Measurements from ENCODE around the gene XRCC4.

The XRCC4 gene

GRCh38 chr5:83220331-83220730 is 143.0 kb downstream of the XRCC4 start:
- no peak overlapping the region for H3K27ac ChIP-seq (ENCODE audit: low read depth, low read length)

DNA sequence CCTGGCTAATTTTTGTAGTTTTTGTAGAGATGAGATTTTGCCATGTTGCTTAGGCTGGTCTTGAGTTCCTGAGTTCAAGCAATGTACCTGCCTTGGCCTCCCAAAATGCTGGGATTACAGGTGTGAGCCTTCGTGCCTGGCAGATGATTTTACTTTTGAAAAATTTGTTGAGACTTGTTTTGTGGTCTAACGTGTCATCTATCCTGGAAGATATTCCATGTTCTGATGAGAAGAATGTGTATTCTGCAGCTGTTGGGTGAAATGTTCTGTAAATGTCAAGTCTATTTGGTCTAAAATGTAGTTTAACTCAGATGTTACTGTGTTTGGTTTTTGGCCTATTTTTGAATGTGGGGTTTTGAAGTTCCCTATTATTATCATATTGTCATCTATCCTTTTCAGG is 145.6 kb downstream of the XRCC4 start:
- H3K36me3 ChIP-seq (ENCODE audit: control insufficient read depth, insufficient read depth, low read length): no peaks in the 10 kb centered on the region
- H3K27ac ChIP-seq (ENCODE audit: low read depth, low read length): no peak overlapping the region
- H3K9me3 ChIP-seq (ENCODE audit: control insufficient read depth, insufficient read depth, low read length): no peaks in the 10 kb centered on the region
- H3K9ac ChIP-seq (ENCODE audit: low read depth, low read length): no peak overlapping the region
- peaks cover 19% of the 10 kb centered on the region for H3K4me1 ChIP-seq (ENCODE audit: control insufficient read depth, insufficient read depth, low read length)
- H3K27me3 ChIP-seq (ENCODE audit: control insufficient read depth, insufficient read depth, low read length): no peaks in the 10 kb centered on the region
- no peak overlapping the region for H3K4me3 ChIP-seq (ENCODE audit: low read depth, low read length)

More at GRCh38 chr5:83220331-83220730, 143.0 kb downstream of the XRCC4 start:
- Histone ChIP-seq H3K9me3 (ENCODE audit: control insufficient read depth, insufficient read depth, low read length) (no peaks in the 10 kb centered on the region), H3K36me3 (ENCODE audit: control insufficient read depth, insufficient read depth, low read length) (no peaks in the 10 kb centered on the region), H3K4me3 (ENCODE audit: low read depth, low read length) (no peak overlapping the region), H3K27me3 (ENCODE audit: control insufficient read depth, insufficient read depth, low read length) (no peaks in the 10 kb centered on the region), H3K4me1 (ENCODE audit: control insufficient read depth, insufficient read depth, low read length) (peaks cover 19% of the 10 kb centered on the region; the same call in 1 of the 2 replicates), H3K9ac (ENCODE audit: low read depth, low read length) (no peak overlapping the region)

DNA sequence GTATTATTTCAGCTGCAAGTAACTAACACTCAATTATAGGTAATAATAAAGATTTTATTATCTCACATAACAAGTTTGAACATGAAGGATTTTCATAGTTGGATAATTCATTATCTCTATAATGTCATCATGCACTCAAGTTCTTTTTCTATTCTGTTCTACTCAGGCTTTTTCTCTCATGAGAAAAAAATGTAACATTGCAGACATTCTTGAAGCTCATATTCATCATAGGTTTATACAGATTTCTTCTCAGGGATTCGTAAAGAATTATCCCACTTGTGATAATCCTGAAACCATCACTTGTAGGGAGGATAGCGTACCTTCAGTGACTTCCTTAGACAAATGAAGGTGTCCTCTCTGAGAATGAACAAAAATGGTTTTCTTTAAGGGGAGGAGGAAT is 150.3 kb downstream of the XRCC4 start:
- Histone ChIP-seq H3K36me3 (ENCODE audit: control insufficient read depth, insufficient read depth, low read length) (no peaks in the 10 kb centered on the region), H3K27ac (ENCODE audit: low read depth, low read length) (no peak overlapping the region), H3K9ac (ENCODE audit: low read depth, low read length) (no peak overlapping the region), H3K4me1 (ENCODE audit: control insufficient read depth, insufficient read depth, low read length) (peaks cover 16% of the 10 kb centered on the region), H3K27me3 (ENCODE audit: control insufficient read depth, insufficient read depth, low read length) (no peaks in the 10 kb centered on the region), H3K4me3 (ENCODE audit: low read depth, low read length) (no peak overlapping the region), H3K9me3 (ENCODE audit: control insufficient read depth, insufficient read depth, low read length) (no peaks in the 10 kb centered on the region)

- Histone ChIP-seq H3K27me3 (ENCODE audit: control insufficient read depth, insufficient read depth, low read length) (no peaks in the 10 kb centered on the region), H3K27ac (ENCODE audit: low read depth, low read length) (no peak overlapping the region), H3K9ac (ENCODE audit: low read depth, low read length) (no peak overlapping the region), H3K4me1 (ENCODE audit: control insufficient read depth, insufficient read depth, low read length) (peaks cover 6% of the 10 kb centered on the region; the same call in 1 of the 2 replicates), H3K36me3 (ENCODE audit: control insufficient read depth, insufficient read depth, low read length) (no peaks in the 10 kb centered on the region), H3K4me3 (ENCODE audit: low read depth, low read length) (no peak overlapping the region), H3K9me3 (ENCODE audit: control insufficient read depth, insufficient read depth, low read length) (no peaks in the 10 kb centered on the region)
These were observed 153.2 kb downstream of the XRCC4 start for GRCh38 chr5:83230511-83230910.

DNA sequence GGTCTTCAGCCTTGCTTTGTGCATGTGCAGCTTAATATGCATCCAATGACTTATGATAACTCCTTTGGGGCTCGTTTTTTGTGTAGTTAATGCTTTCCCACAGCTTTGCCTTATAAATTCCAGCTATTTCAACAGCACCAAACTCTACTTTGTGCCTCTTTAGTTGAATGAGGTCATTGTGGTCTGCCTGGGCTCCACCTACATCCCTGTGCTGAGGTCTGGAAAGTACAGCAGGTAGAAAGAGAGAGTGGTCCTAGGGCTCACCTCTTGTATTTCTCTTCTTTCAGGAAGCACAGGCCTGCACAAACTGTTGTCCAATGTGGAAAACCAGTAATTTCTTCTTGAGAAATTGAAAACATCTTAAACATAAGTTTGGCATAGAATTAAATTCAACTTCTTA is 167.2 kb downstream of the XRCC4 start:
- no peaks in the 10 kb centered on the region for H3K9me3 ChIP-seq (ENCODE audit: control insufficient read depth, insufficient read depth, low read length)
- no peaks in the 10 kb centered on the region for H3K4me1 ChIP-seq (ENCODE audit: control insufficient read depth, insufficient read depth, low read length)
- no peak overlapping the region for H3K9ac ChIP-seq (ENCODE audit: low read depth, low read length)
- H3K36me3 ChIP-seq (ENCODE audit: control insufficient read depth, insufficient read depth, low read length): no peaks in the 10 kb centered on the region
- no peak overlapping the region for H3K27ac ChIP-seq (ENCODE audit: low read depth, low read length)
- no peaks in the 10 kb centered on the region for H3K27me3 ChIP-seq (ENCODE audit: control insufficient read depth, insufficient read depth, low read length)
- no peak overlapping the region for H3K4me3 ChIP-seq (ENCODE audit: low read depth, low read length)

DNA sequence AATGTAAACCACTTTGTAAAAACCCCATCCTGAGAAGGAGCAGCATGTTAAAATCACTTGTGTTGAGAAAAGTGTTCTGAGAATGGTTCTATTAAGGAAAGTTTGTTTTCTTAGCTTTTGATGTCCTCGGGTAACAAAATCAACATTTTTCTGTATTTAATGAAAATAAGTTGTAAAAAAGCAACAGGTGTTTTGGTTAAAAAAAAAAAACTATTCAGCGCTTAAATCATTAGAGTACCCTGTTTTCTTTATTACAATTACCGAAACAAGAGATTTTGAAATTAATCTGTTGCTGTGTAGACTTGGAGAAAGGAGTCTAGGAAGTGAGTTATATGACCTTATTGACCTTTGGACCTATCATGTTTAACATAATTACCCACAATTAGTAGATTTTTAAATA is 167.7 kb downstream of the XRCC4 start:
- Histone ChIP-seq H3K27ac (ENCODE audit: low read depth, low read length) (no peak overlapping the region), H3K36me3 (ENCODE audit: control insufficient read depth, insufficient read depth, low read length) (no peaks in the 10 kb centered on the region), H3K9ac (ENCODE audit: low read depth, low read length) (no peak overlapping the region), H3K9me3 (ENCODE audit: control insufficient read depth, insufficient read depth, low read length) (no peaks in the 10 kb centered on the region), H3K4me3 (ENCODE audit: low read depth, low read length) (no peak overlapping the region), H3K27me3 (ENCODE audit: control insufficient read depth, insufficient read depth, low read length) (no peaks in the 10 kb centered on the region), H3K4me1 (ENCODE audit: control insufficient read depth, insufficient read depth, low read length) (no peaks in the 10 kb centered on the region)

DNA sequence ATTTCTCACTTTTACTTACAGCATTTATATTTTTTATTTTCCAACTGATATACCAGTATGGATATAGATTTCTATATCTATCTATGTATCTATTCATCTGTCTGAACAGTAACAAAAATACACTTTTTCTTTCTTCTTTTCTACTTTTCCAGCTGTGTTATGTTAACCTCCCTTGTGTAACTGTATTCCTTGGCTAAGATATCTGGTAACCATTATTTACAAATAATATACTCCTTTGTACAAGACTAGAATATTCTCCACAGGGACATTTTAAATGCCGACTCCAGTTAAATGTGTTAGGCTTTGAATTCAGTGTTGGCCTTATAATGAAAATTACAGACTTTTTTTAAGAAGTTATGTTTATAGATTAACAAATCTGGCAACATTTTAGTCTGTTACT is 168.7 kb downstream of the XRCC4 start:
- H3K27me3 ChIP-seq (ENCODE audit: control insufficient read depth, insufficient read depth, low read length): no peaks in the 10 kb centered on the region
- no peak overlapping the region for H3K9ac ChIP-seq (ENCODE audit: low read depth, low read length)
- H3K9me3 ChIP-seq (ENCODE audit: control insufficient read depth, insufficient read depth, low read length): no peaks in the 10 kb centered on the region
- H3K27ac ChIP-seq (ENCODE audit: low read depth, low read length): no peak overlapping the region
- no peaks in the 10 kb centered on the region for H3K4me1 ChIP-seq (ENCODE audit: control insufficient read depth, insufficient read depth, low read length)
- no peaks in the 10 kb centered on the region for H3K36me3 ChIP-seq (ENCODE audit: control insufficient read depth, insufficient read depth, low read length)
- H3K4me3 ChIP-seq (ENCODE audit: low read depth, low read length): no peak overlapping the region

- Histone ChIP-seq H3K4me1 (ENCODE audit: control insufficient read depth, insufficient read depth, low read length) (no peaks in the 10 kb centered on the region), H3K27me3 (ENCODE audit: control insufficient read depth, insufficient read depth, low read length) (no peaks in the 10 kb centered on the region), H3K36me3 (ENCODE audit: control insufficient read depth, insufficient read depth, low read length) (no peaks in the 10 kb centered on the region)
These were observed 171.8 kb downstream of the XRCC4 start for GRCh38 chr5:83249156-83249555.

GRCh38 chr5:83251849-83252248 is 174.5 kb downstream of the XRCC4 start:
- Histone ChIP-seq H3K27ac (ENCODE audit: low read depth, low read length) (no peak overlapping the region), H3K4me3 (ENCODE audit: low read depth, low read length) (no peak overlapping the region), H3K36me3 (ENCODE audit: control insufficient read depth, insufficient read depth, low read length) (no peaks in the 10 kb centered on the region), H3K9ac (ENCODE audit: low read depth, low read length) (no peak overlapping the region), H3K27me3 (ENCODE audit: control insufficient read depth, insufficient read depth, low read length) (no peaks in the 10 kb centered on the region), H3K9me3 (ENCODE audit: control insufficient read depth, insufficient read depth, low read length) (no peaks in the 10 kb centered on the region), H3K4me1 (ENCODE audit: control insufficient read depth, insufficient read depth, low read length) (peaks cover 3% of the 10 kb centered on the region; the same call in 1 of the 2 replicates)

More at GRCh38 chr5:83249156-83249555, 171.8 kb downstream of the XRCC4 start:
- H3K27ac ChIP-seq (ENCODE audit: low read depth, low read length): no peak overlapping the region
- no peak overlapping the region for H3K9ac ChIP-seq (ENCODE audit: low read depth, low read length)
- no peak overlapping the region for H3K4me3 ChIP-seq (ENCODE audit: low read depth, low read length)
- H3K9me3 ChIP-seq (ENCODE audit: control insufficient read depth, insufficient read depth, low read length): no peaks in the 10 kb centered on the region

- peaks cover 3% of the 10 kb centered on the region; the same call in 1 of the 2 replicates for H3K4me1 ChIP-seq (ENCODE audit: control insufficient read depth, insufficient read depth, low read length)
- no peaks in the 10 kb centered on the region for H3K27me3 ChIP-seq (ENCODE audit: control insufficient read depth, insufficient read depth, low read length)
- H3K9me3 ChIP-seq (ENCODE audit: control insufficient read depth, insufficient read depth, low read length): no peaks in the 10 kb centered on the region
- H3K27ac ChIP-seq (ENCODE audit: low read depth, low read length): no peak overlapping the region
- H3K36me3 ChIP-seq (ENCODE audit: control insufficient read depth, insufficient read depth, low read length): no peaks in the 10 kb centered on the region
- no peak overlapping the region for H3K4me3 ChIP-seq (ENCODE audit: low read depth, low read length)
- no peak overlapping the region for H3K9ac ChIP-seq (ENCODE audit: low read depth, low read length)
These were observed 176.4 kb downstream of the XRCC4 start for GRCh38 chr5:83253720-83254119.

GRCh38 chr5:83255268-83255667 is 177.9 kb downstream of the XRCC4 start:
- H3K27me3 ChIP-seq (ENCODE audit: control insufficient read depth, insufficient read depth, low read length): no peaks in the 10 kb centered on the region
- H3K27ac ChIP-seq (ENCODE audit: low read depth, low read length): no peak overlapping the region
- H3K9ac ChIP-seq (ENCODE audit: low read depth, low read length): no peak overlapping the region
- H3K4me3 ChIP-seq (ENCODE audit: low read depth, low read length): no peak overlapping the region
- H3K9me3 ChIP-seq (ENCODE audit: control insufficient read depth, insufficient read depth, low read length): no peaks in the 10 kb centered on the region
- H3K36me3 ChIP-seq (ENCODE audit: control insufficient read depth, insufficient read depth, low read length): no peaks in the 10 kb centered on the region
- peaks cover 3% of the 10 kb centered on the region; the same call in 1 of the 2 replicates for H3K4me1 ChIP-seq (ENCODE audit: control insufficient read depth, insufficient read depth, low read length)

Data from HUES48 (cell line).